ENCODE measurements around the gene CEP350. TPM values are rescaled to one million over a fixed set of nuclear protein-coding genes. Genes with fewer than 3 reads are reported as not detected.

Gene CEP350
- total RNA-seq, 1 experiment from 2014 or later: 41.1 TPM

GRCh38 chr1:180026556-180026955 lies 71.9 kb downstream of the CEP350 start:
- Histone ChIP-seq H3K4me3 (ENCODE audit: low read depth in 2 of 2, low read length in 2 of 2) (no peak overlapping the region), H3K9me3 (ENCODE audit: control insufficient read depth, insufficient read depth, low read depth, low read length) (no peaks in the 10 kb centered on the region), H3K27me3 (ENCODE audit: control insufficient read depth, insufficient read depth, low read length) (no peaks in the 10 kb centered on the region), H3K27ac (ENCODE audit: low read length) (no peak overlapping the region), H3K36me3 (ENCODE audit: control insufficient read depth, insufficient read depth, low read length) (peaks cover 36% of the 10 kb centered on the region), H3K4me1 (ENCODE audit: control insufficient read depth, insufficient read depth, low read length) (no peaks in the 10 kb centered on the region)
- BruUV-seq (replicated peaks): no TSS peak
- CTCF ChIA-PET: no interaction called here
- intact Hi-C loops (cut with micrococcal nuclease; ENCODE audit: unreplicated experiment): no loop called here
- ATAC-seq: no peak
- TF ChIP-seq REST (IDR thresholded peaks at IDR 0.05; ENCODE audit: insufficient read depth in 1 of 2, low read depth in 2 of 2, low read length in 1 of 2) (no peak), TCF7L2 (IDR thresholded peaks at IDR 0.05; ENCODE audit: low read depth, low read length) (no peak), POLR2AphosphoS5 (IDR thresholded peaks at IDR 0.05; ENCODE audit: low read depth, low read length) (no peak), CTCF (IDR thresholded peaks at IDR 0.05) (no peak), SIN3A (IDR thresholded peaks at IDR 0.05; ENCODE audit: borderline replicate concordance, insufficient read depth, low read depth, low read length) (no peak)
- DNase-seq (ENCODE audit: low read depth, low spot score): no peak
- in situ Hi-C loops (cut with HindIII; ENCODE audit: low pct_unique_long_range_greater_than_20kb, low sequenced_read_pairs): no loop called here
- POLR2A ChIA-PET: no interaction called here

GRCh38 chr1:180027949-180028445 lies 73.4 kb downstream of the CEP350 start:
- intact Hi-C loops (cut with micrococcal nuclease; ENCODE audit: unreplicated experiment) (no loop called here), in situ Hi-C loops (cut with HindIII; ENCODE audit: low pct_unique_long_range_greater_than_20kb, low sequenced_read_pairs) (no loop called here)
- no peak overlapping the region for H3K4me3 ChIP-seq (ENCODE audit: low read depth in 2 of 2, low read length in 2 of 2)
- no peaks in the 10 kb centered on the region for H3K27me3 ChIP-seq (ENCODE audit: control insufficient read depth, insufficient read depth, low read length)
- peaks cover 29% of the 10 kb centered on the region for H3K36me3 ChIP-seq (ENCODE audit: control insufficient read depth, insufficient read depth, low read length)
- CTCF ChIA-PET: no interaction called here
- H3K27ac ChIP-seq (ENCODE audit: low read length): no peak overlapping the region
- POLR2A ChIA-PET: no interaction called here
- H3K9me3 ChIP-seq (ENCODE audit: control insufficient read depth, insufficient read depth, low read depth, low read length): no peaks in the 10 kb centered on the region
- ATAC-seq: no peak
- no peak for DNase-seq (ENCODE audit: low read depth, low spot score)
- BruUV-seq (replicated peaks): no TSS peak
- H3K4me1 ChIP-seq (ENCODE audit: control insufficient read depth, insufficient read depth, low read length): no peaks in the 10 kb centered on the region
- TF ChIP-seq TCF7L2 (IDR thresholded peaks at IDR 0.05; ENCODE audit: low read depth, low read length): no peak
- no peak for TF ChIP-seq SIN3A (IDR thresholded peaks at IDR 0.05; ENCODE audit: borderline replicate concordance, insufficient read depth, low read depth, low read length)
- no peak for TF ChIP-seq POLR2AphosphoS5 (IDR thresholded peaks at IDR 0.05; ENCODE audit: low read depth, low read length)
- no peak for TF ChIP-seq CTCF (IDR thresholded peaks at IDR 0.05)
- no peak for TF ChIP-seq REST (IDR thresholded peaks at IDR 0.05; ENCODE audit: insufficient read depth in 1 of 2, low read depth in 2 of 2, low read length in 1 of 2)
